NB4 (cell line): ENCODE results near the gene CAB39.

Experiments
- MYC ChIP-seq: IDR thresholded peaks from 2 replicates; pipeline ENCODE4 v1.6.1; 2011; ENCODE audit warnings: low read depth, low read length
- TF ChIP-seq, protein P1 (sequence below): IDR thresholded peaks from one replicate; pipeline ENCODE4 v1.5.1; 2012; ENCODE audit warnings: low read depth, low read length
- TF ChIP-seq, protein P2 (sequence below): IDR thresholded peaks from 2 replicates; pipeline ENCODE4 v1.6.1; 2011; ENCODE audit warnings: low read depth, low read length

DNA sequence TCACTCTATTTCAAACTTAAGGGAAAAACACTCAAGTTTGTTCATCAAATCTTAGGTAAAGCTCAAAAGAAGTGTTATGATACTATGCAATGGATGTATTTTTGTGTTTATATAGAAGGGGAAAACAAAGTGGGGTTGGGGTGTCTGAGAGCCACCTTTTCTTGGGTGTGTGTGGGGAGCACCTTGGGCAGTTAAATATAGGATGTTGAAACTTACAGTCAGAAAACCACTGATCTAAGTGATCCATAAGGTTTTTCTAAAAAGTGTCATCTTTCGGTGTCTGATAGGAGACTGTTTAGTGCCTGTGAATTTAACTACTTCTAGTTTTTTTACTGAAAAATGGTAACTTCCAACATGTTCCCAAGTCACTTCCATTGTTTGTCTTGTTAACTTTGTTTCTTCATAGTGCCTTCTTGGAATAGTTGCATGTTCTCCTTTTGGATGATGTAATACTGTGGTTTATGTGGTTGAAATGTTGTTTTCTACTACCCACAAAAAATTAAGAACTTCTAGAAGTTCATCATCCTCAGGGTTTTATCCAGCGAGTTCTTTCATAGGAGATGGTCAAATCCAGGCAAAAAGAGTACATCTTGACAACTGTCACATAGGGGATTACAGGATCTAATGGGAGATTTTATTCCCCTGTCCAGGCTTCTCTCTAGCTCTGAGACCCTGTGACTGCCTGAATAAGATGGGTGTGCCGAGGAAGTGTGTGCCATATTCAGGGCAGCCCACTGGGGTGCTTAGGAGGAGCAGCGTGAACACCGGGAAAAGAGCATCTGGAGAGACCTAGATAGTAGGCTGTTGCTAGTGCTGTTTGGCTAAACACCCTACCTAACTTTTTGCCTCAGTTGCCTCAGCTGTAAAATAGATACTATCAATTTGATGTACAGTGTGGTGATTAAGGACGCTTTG, 46.2 kb downstream of the CAB39 start:
- TF ChIP-seq, protein P1, sequence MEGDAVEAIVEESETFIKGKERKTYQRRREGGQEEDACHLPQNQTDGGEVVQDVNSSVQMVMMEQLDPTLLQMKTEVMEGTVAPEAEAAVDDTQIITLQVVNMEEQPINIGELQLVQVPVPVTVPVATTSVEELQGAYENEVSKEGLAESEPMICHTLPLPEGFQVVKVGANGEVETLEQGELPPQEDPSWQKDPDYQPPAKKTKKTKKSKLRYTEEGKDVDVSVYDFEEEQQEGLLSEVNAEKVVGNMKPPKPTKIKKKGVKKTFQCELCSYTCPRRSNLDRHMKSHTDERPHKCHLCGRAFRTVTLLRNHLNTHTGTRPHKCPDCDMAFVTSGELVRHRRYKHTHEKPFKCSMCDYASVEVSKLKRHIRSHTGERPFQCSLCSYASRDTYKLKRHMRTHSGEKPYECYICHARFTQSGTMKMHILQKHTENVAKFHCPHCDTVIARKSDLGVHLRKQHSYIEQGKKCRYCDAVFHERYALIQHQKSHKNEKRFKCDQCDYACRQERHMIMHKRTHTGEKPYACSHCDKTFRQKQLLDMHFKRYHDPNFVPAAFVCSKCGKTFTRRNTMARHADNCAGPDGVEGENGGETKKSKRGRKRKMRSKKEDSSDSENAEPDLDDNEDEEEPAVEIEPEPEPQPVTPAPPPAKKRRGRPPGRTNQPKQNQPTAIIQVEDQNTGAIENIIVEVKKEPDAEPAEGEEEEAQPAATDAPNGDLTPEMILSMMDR, result no peak
- TF ChIP-seq, protein P2, sequence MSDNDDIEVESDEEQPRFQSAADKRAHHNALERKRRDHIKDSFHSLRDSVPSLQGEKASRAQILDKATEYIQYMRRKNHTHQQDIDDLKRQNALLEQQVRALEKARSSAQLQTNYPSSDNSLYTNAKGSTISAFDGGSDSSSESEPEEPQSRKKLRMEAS, result no peak
- TF ChIP-seq MYC, result no peak
